ENCODE data around the gene BAIAP2L2. TPM values are rescaled to one million over a fixed set of nuclear protein-coding genes. Genes with fewer than 3 reads are reported as not detected.
A peak's percentile ranks its signal among the peaks of the same experiment; 100 is the strongest.
"Not testable (repeated sequence)": the region's sequence is repeated elsewhere in the genome, so short reads cannot be mapped to it uniquely, and the experiment has no call there.

Gene BAIAP2L2
- total RNA-seq, 2 donors from 2014 or later, result 2.5 TPM; not detected in 1

DNA sequence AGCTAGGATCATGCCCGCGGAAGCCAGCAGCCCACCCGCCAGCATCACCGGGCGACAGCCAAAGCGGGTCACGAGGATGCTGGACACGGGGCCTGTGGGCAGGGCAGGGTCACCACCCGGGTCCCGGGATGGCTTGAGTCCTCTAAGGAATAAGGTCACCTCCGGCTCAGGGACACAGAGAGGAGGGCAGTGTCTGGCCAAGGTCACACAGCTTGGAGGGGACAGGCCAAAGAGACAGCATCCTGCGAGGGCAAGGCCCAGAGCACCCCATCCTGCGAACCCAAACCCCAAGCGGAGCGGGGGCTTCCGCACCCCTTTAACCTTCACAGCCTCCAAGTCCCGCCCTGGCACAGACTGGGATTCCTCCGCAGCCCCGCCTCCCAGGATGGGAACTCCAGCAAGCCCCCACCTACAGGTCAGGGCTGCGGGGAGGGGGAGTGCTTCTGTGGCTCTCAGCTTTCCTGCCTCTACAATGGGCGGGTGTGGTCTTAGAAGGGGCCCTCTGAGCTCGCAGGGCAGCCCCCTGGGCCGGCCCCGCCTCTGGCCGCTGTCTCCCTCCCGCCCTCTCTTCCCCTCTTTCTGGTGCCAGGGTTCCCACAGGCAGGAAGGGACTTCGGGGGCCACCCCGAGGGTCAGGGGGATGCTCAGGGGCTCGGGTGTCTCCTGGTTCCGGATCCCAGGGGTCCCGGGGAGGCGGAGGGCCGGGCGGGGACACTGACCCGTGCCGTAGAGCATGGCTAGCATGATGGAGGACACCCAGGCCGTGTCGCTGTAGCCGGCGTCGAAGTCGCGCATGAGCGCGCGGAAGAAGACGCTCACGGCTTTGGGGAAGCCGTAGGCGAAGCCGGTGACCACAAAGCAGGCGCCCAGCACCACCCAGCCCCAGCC is 28.3 kb downstream of the BAIAP2L2 start:
- Histone ChIP-seq H3K4me1 (ENCODE audit: control insufficient read depth in 1 of 2, low read depth in 2 of 2) (peaks cover 12 to 28% of the 10 kb centered on the region in 2 donors), H3K4me3 (peak overlapping the region; percentile 70), H3K27me3 (replicated peaks; ENCODE audit: insufficient read depth) (no peaks in the 10 kb centered on the region), H3K27ac (no peak overlapping the region), H3K9me3 (no peaks in the 10 kb centered on the region), H3K36me3 (no peaks in the 10 kb centered on the region)
- DNase-seq (ENCODE audit: low spot score) (no peak), ATAC-seq (ENCODE audit: insufficient number of reproducible peaks, low FRiP score, low read depth) (no peak)
- no peak for TF ChIP-seq CTCF (IDR thresholded peaks at IDR 0.05)

DNA sequence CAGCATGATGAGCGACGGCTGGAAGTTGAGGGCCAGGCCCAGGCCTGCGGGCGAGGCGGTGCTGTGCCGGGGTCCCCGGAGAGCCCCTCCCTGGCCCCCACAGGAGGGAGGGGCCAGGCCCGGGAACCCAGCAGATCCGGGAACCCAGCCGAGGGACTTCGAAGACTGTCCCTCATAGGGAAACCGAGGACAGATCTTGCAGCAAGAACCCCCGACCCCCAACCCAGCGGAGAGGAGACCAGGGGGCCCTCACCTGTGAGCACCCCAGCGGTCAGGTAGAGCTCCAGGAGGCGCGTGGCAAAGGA is 28.9 kb downstream of the BAIAP2L2 start:
- DNase-seq (ENCODE audit: low spot score), result no peak
- Histone ChIP-seq H3K36me3 (no peaks in the 10 kb centered on the region), H3K4me3 (peak overlapping the region; percentile 70), H3K27me3 (replicated peaks; ENCODE audit: insufficient read depth) (no peaks in the 10 kb centered on the region), H3K9me3 (no peaks in the 10 kb centered on the region), H3K27ac (no peak overlapping the region), H3K4me1 (ENCODE audit: control insufficient read depth in 1 of 2, low read depth in 2 of 2) (peaks cover 12 to 28% of the 10 kb centered on the region in 2 donors)
- no peak for ATAC-seq (ENCODE audit: insufficient number of reproducible peaks, low FRiP score, low read depth)
- no peak for TF ChIP-seq CTCF (IDR thresholded peaks at IDR 0.05)

DNA sequence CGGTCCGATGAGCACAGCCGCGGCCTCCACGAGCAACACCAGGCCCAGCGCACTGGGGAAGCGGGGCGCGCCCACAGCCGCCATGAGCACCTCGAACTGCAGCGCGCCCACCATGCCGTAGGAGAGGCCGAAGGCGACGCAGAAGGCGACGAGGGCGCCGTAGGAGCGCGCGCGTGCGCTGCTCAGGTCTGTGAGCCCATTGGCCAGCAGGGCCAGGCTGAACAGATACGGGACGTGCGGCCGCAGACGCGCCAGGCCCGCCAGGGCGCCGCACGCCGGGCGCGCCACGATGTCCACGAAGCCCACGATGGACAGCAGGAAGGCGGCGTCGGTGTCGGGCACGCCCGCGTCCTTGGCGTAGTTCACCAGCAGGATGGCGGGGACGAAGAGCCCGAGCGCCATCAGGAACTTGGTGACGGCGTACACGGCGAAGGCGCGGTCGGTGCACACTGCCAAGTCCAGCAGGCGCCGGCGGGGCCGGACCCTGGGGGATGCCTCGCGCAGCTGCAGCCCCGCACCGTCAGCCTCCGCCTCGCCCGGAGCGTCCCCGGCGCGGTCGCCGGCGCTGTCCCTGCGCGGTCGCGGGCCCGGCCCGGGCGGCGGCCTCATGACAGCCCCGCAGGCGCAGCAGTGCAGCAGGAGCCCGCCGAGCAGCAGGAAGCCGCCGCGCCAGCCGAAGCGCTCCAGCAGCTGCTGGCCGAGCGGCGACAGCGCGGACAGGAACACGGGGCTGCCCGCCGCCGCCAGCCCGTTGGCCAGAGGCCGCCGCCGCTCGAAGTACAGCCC is 29.4 kb downstream of the BAIAP2L2 start:
- peak overlapping the region; percentile 70 for H3K4me3 ChIP-seq
- peak; percentile 16 for TF ChIP-seq CTCF (IDR thresholded peaks at IDR 0.05)
- DNase-seq (ENCODE audit: low spot score), result no peak

DNA sequence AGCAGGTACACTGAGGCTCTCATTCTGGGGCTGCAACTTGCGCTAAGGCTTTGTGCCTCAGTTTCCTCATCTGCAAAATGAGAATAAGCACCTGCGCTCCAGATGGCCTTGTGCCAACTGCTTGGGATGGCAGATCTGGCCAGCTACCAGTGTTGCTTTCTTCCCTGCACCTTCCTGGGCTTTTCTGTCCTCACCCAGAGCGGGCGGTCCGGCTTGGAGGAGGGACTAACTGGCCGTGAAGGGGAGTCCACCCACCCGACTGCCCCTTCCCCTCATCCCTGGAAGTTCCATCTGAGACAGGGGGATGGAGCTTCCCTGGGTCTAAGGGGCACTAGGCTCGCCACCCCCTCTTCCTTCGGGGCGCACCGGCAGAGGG is 30.0 kb downstream of the BAIAP2L2 start:
- H3K27me3 ChIP-seq (replicated peaks; ENCODE audit: insufficient read depth), result no peaks in the 10 kb centered on the region
- TF ChIP-seq CTCF (IDR thresholded peaks at IDR 0.05), result no peak
- peaks cover 12 to 28% of the 10 kb centered on the region in 2 donors for H3K4me1 ChIP-seq (ENCODE audit: control insufficient read depth in 1 of 2, low read depth in 2 of 2)
- peak overlapping the region; percentile 70 for H3K4me3 ChIP-seq
- H3K27ac ChIP-seq, result no peak overlapping the region
- no peak for ATAC-seq (ENCODE audit: insufficient number of reproducible peaks, low FRiP score, low read depth)
- DNase-seq (ENCODE audit: low spot score), result no peak
- no peaks in the 10 kb centered on the region for H3K9me3 ChIP-seq
- H3K36me3 ChIP-seq, result no peaks in the 10 kb centered on the region

More for the DNA sequence above, 29.4 kb downstream of the BAIAP2L2 start:
- peak overlapping the region in 1 of 2 donors; percentile 26 for H3K27ac ChIP-seq
- no peaks in the 10 kb centered on the region for H3K36me3 ChIP-seq
- no peak for ATAC-seq (ENCODE audit: insufficient number of reproducible peaks, low FRiP score, low read depth)
- no peaks in the 10 kb centered on the region for H3K9me3 ChIP-seq
- H3K4me1 ChIP-seq (ENCODE audit: control insufficient read depth in 1 of 2, low read depth in 2 of 2), result peaks cover 12 to 28% of the 10 kb centered on the region in 2 donors
- no peaks in the 10 kb centered on the region for H3K27me3 ChIP-seq (replicated peaks; ENCODE audit: insufficient read depth)

DNA sequence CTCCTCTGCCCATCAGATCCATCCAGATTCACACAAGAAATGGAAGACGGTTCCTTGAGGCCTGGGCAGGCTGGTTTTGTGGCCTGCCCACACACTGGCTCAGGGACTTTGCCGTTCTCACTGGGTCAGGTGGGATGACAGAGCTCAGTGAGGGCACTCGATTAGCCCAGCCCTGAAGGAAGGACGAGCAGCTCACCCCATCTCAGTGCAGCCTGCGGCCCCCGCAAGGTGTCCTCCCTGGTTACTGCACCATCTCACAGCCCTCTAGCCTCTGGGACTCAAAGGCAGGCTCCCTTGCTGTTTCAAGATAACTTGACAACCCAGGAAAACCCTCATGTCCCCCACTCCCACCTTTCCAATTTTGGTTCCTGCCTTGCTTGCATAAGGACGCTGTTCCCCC is 30.7 kb downstream of the BAIAP2L2 start:
- ATAC-seq (ENCODE audit: insufficient number of reproducible peaks, low FRiP score, low read depth) (no peak), DNase-seq (ENCODE audit: low spot score) (no peak)
- Histone ChIP-seq H3K4me3 (no peak overlapping the region), H3K36me3 (peaks cover 6% of the 10 kb centered on the region), H3K4me1 (ENCODE audit: control insufficient read depth in 1 of 2, low read depth in 2 of 2) (peaks cover 12 to 28% of the 10 kb centered on the region in 2 donors), H3K9me3 (no peaks in the 10 kb centered on the region), H3K27me3 (replicated peaks; ENCODE audit: insufficient read depth) (no peaks in the 10 kb centered on the region), H3K27ac (no peak overlapping the region)
- no peak for TF ChIP-seq CTCF (IDR thresholded peaks at IDR 0.05)

- not testable (repeated sequence) for ATAC-seq (ENCODE audit: insufficient number of reproducible peaks, low FRiP score, low read depth); DNase-seq (ENCODE audit: low spot score); H3K27me3 ChIP-seq (replicated peaks; ENCODE audit: insufficient read depth); H3K9me3 ChIP-seq; H3K27ac ChIP-seq; H3K4me3 ChIP-seq
- H3K36me3 ChIP-seq, result peaks cover 12% of the 10 kb centered on the region
- H3K4me1 ChIP-seq (ENCODE audit: control insufficient read depth in 1 of 2, low read depth in 2 of 2), result peaks cover 12 to 28% of the 10 kb centered on the region in 2 donors
These were observed 31.3 kb downstream of the BAIAP2L2 start for GRCh38 chr22:38079208-38079607.
